Stomach (tissue), 9 donors: ENCODE data around the gene HDAC3. TPM values are rescaled to one million over a fixed set of nuclear protein-coding genes. Genes with fewer than 3 reads are reported as not detected.

Experiments used
- DNase-seq, 2 donors: peaks; one replicate each; pipeline versions ENCODE4 v3.0.0 to v3.0.0-alpha.2; 2013 to 2019
- H3K27ac ChIP-seq, 5 donors: fragments of 200-600 bp in 4 of 5; sonication (generic) in 4 of 5; one replicate each; pipeline ENCODE4 v1.5.1; 2013 to 2019; ENCODE audit warnings: mild to moderate bottlenecking in 1 of 5, moderate library complexity in 1 of 5
- H3K27me3 ChIP-seq, 3 donors: fragments of 200-600 bp; sonication (generic); one replicate each; pipeline ENCODE4 v1.5.1; 2017 to 2019; ENCODE audit warnings: mixed run types in 1 of 3
- H3K36me3 ChIP-seq, 4 donors: fragments of 200-600 bp; sonication (generic); 1 replicate in 3 of 4; 2 replicates in 1 of 4; pipeline ENCODE4 v1.5.1; 2016 to 2019
- H3K4me1 ChIP-seq, 4 donors: fragments of 200-600 bp; sonication (generic); one replicate each; pipeline ENCODE4 v1.5.1; 2016 to 2019
- H3K4me3 ChIP-seq, 4 donors: fragments of 200-600 bp; sonication (generic) in 3 of 4; one replicate each; pipeline ENCODE4 v1.5.1; 2016 to 2019; ENCODE audit warnings: mild to moderate bottlenecking in 1 of 4
- H3K9me3 ChIP-seq, 4 donors: fragments of 200-600 bp; sonication (generic); one replicate each; pipeline ENCODE4 v1.5.1; 2016 to 2019
- CTCF ChIP-seq, 7 experiments: fragments of 450-650 bp in 4 of 7; fragments of 200-600 bp in 3 of 7; sonication (generic) in 3 of 7; IDR thresholded peaks; one replicate each; pipeline ENCODE4 v1.5.1; 2016 to 2019; ENCODE audit warnings: antibody characterized with exemption in 7 of 7, control low read depth in 2 of 7, mild to moderate bottlenecking in 1 of 7
- EP300 ChIP-seq: sonication (generic); formaldehyde crosslinking; IDR thresholded peaks from one replicate; pipeline ENCODE4 v1.6.1; 2017; ENCODE audit warnings: antibody characterized with exemption
- POLR2A ChIP-seq, 4 donors: fragments of 450-650 bp; IDR thresholded peaks; one replicate each; pipeline ENCODE4 v1.6.1; 2016; ENCODE audit warnings: antibody characterized with exemption in 4 of 4, control low read depth in 2 of 4, mild to moderate bottlenecking in 1 of 4, moderate library complexity in 1 of 4
- POLR2AphosphoS5 ChIP-seq, 3 donors: sonication (generic); formaldehyde crosslinking; IDR thresholded peaks; one replicate each; pipeline ENCODE4 v1.6.1; 2016; ENCODE audit warnings: antibody characterized with exemption in 3 of 3
- WGBS, 5 donors: extraction: QIAGEN DNeasy Blood & Tissue Kit in 3 of 5; methylation state at CpG; one replicate each; pipeline versions ENCODE4 v1.1.5 to v1.1.7; 2013 to 2018; 5-methylcytosine and 5-hydroxymethylcytosine counted together
- intact Hi-C: fragments of 100-400 bp; cut with DNase I; formaldehyde crosslinking; loops from one replicate; pipeline ENCODE4 v1.15.1; 2023; ENCODE audit warnings: low total_unique reads
- polyA plus RNA-seq, 3 donors: library from polyadenylated mRNA; stranded (reverse); fragments of 200-250 nt; gene quantifications; one replicate each; pipeline ENCODE4 v1.2.3, GENCODE V29; 2013
- total RNA-seq, 5 donors: library from RNA; depleted of rRNA; stranded (reverse); fragments of >200 nt; gene quantifications; one replicate each; pipeline versions ENCODE4 v1.1.0 to v1.2.3, GENCODE V29; 2014 to 2016
- donor health status: healthy with polysubstance abuse.
- donor health status: Bipolar disorder and iron deficiency.
- donor health status: healthy.

HDAC3 gene
- total and polyA plus RNA-seq, 8 donors: 34.7 to 64.3 (median 45.4) TPM

GRCh38 chr5:141603923-141604717, 32.5 kb downstream of the HDAC3 start:
- no peaks in the 10 kb centered on the region for H3K36me3 ChIP-seq
- intact Hi-C loops: no loop called here
- WGBS, 5 donors: 36 to 61% (median 41%) methylated on average over 6 of the region's 6 CpGs
- H3K9me3 ChIP-seq: no peaks in the 10 kb centered on the region
- H3K27me3 ChIP-seq: no peaks in the 10 kb centered on the region
- peak; percentile 34 to 74 for DNase-seq
- H3K4me1 ChIP-seq: peaks cover 31 to 96% (median 56%) of the 10 kb centered on the region in 4 donors
- H3K27ac ChIP-seq: peak overlapping the region; percentile 7 to 78 (median 62)
- no peak overlapping the region for H3K4me3 ChIP-seq
- TF ChIP-seq POLR2AphosphoS5 (IDR thresholded peaks at IDR 0.05) (peak; percentile 31 to 62 (median 33)), POLR2A (IDR thresholded peaks at IDR 0.05) (no peak), CTCF (IDR thresholded peaks at IDR 0.05) (no peak), EP300 (no peak)

- intact Hi-C loops: no loop called here
- Histone ChIP-seq H3K27me3 (no peaks in the 10 kb centered on the region), H3K4me1 (peaks cover 22 to 96% (median 57%) of the 10 kb centered on the region in 4 donors), H3K36me3 (no peaks in the 10 kb centered on the region), H3K4me3 (no peak overlapping the region), H3K27ac (peak overlapping the region in 1 of 5 donors; percentile 35), H3K9me3 (no peaks in the 10 kb centered on the region)
- DNase-seq: no peak
- WGBS, 5 donors: 88 to 96% (median 88%) methylated on average over 1 of the region's 1 CpG
- TF ChIP-seq CTCF (IDR thresholded peaks at IDR 0.05) (no peak), POLR2AphosphoS5 (IDR thresholded peaks at IDR 0.05) (no peak), EP300 (no peak), POLR2A (IDR thresholded peaks at IDR 0.05) (no peak)
These were observed 34.0 kb downstream of the HDAC3 start for GRCh38 chr5:141602606-141603005.

GRCh38 chr5:141598391-141599345, 38.0 kb downstream of the HDAC3 start:
- H3K4me1 ChIP-seq: peaks cover 2 to 64% (median 30%) of the 10 kb centered on the region in 4 donors
- H3K9me3 ChIP-seq: no peaks in the 10 kb centered on the region
- intact Hi-C loops: no loop called here
- H3K27me3 ChIP-seq: no peaks in the 10 kb centered on the region
- WGBS, 5 donors: 50 to 64% (median 52%) methylated on average over 3 of the region's 3 CpGs
- no peak overlapping the region for H3K4me3 ChIP-seq
- TF ChIP-seq POLR2A (IDR thresholded peaks at IDR 0.05) (no peak), POLR2AphosphoS5 (IDR thresholded peaks at IDR 0.05) (no peak), EP300 (no peak), CTCF (IDR thresholded peaks at IDR 0.05) (no peak)
- DNase-seq: no peak
- peaks cover 0 to 14% (median 6%) of the 10 kb centered on the region in 4 donors for H3K36me3 ChIP-seq
- H3K27ac ChIP-seq: peak overlapping the region in 4 of 5 donors; percentile 1 to 57 (median 18)

GRCh38 chr5:141597814-141598213, 38.8 kb downstream of the HDAC3 start:
- intact Hi-C loops: no loop called here
- no peaks in the 10 kb centered on the region for H3K27me3 ChIP-seq
- WGBS, 5 donors: 89 to 96% (median 94%) methylated on average over 2 of the region's 2 CpGs
- H3K36me3 ChIP-seq: peaks cover 0 to 20% (median 10%) of the 10 kb centered on the region in 4 donors
- DNase-seq: no peak
- peaks cover 0 to 63% (median 27%) of the 10 kb centered on the region in 4 donors for H3K4me1 ChIP-seq
- peak overlapping the region in 3 of 5 donors; percentile 5 to 57 (median 11) for H3K27ac ChIP-seq
- H3K9me3 ChIP-seq: no peaks in the 10 kb centered on the region
- TF ChIP-seq POLR2AphosphoS5 (IDR thresholded peaks at IDR 0.05) (no peak), EP300 (no peak), POLR2A (IDR thresholded peaks at IDR 0.05) (no peak), CTCF (IDR thresholded peaks at IDR 0.05) (no peak)
- H3K4me3 ChIP-seq: no peak overlapping the region
